Nucleus accumbens (tissue), 56 donors: Measurements from ENCODE around the gene HCN2.
"Not testable (repeated sequence)": the region's sequence is repeated elsewhere in the genome, so short reads cannot be mapped to it uniquely, and the experiment has no call there.

Experiments used
- DNase-seq, 56 donors: peaks; one replicate each; lab custom pipeline; 2025; lab: John Stamatoyannopoulos, UW

HCN2 gene

GRCh38 chr19:617551-618246 lies 28.0 kb downstream of the HCN2 start:
- DNase-seq: peak in 1 of 56 donors; percentile 16

- DNase-seq: no peak
Observed at GRCh38 chr19:618247-618619, 28.6 kb downstream of the HCN2 start.

- DNase-seq: no peak
Observed at GRCh38 chr19:618674-619285, 29.1 kb downstream of the HCN2 start.

- DNase-seq: no peak
Observed at GRCh38 chr19:619286-620002, 29.8 kb downstream of the HCN2 start.

GRCh38 chr19:620166-620862 lies 30.6 kb downstream of the HCN2 start:
- no peak for DNase-seq

GRCh38 chr19:621191-621590 lies 31.5 kb downstream of the HCN2 start:
- DNase-seq: not testable (repeated sequence)

- no peak for DNase-seq
Observed at GRCh38 chr19:621819-622218, 32.1 kb downstream of the HCN2 start.

GRCh38 chr19:622666-623065 lies 33.0 kb downstream of the HCN2 start:
- DNase-seq: no peak

GRCh38 chr19:623175-623916 lies 33.7 kb downstream of the HCN2 start:
- DNase-seq: no peak

- no peak for DNase-seq
Observed at GRCh38 chr19:623974-624373, 34.3 kb downstream of the HCN2 start.

- no peak for DNase-seq
Observed at GRCh38 chr19:624433-625109, 34.9 kb downstream of the HCN2 start.

- peak in 1 of 56 donors; percentile 11 for DNase-seq
Observed at GRCh38 chr19:625257-625656, 35.6 kb downstream of the HCN2 start.

- not testable (repeated sequence) for DNase-seq
Observed at GRCh38 chr19:626566-626965, 36.9 kb downstream of the HCN2 start.

GRCh38 chr19:628168-628567 lies 38.5 kb downstream of the HCN2 start:
- no peak for DNase-seq

GRCh38 chr19:629515-629914 lies 39.8 kb downstream of the HCN2 start:
- DNase-seq: not testable (repeated sequence)

GRCh38 chr19:629961-630714 lies 40.5 kb downstream of the HCN2 start:
- DNase-seq: no peak

GRCh38 chr19:632579-633067 lies 42.9 kb downstream of the HCN2 start:
- no peak for DNase-seq

- peak; percentile 85 to 98 (median 94) for DNase-seq
Observed at GRCh38 chr19:633068-633785, 43.5 kb downstream of the HCN2 start, which contains the start of gene POLRMT. Gene POLRMT (minus strand): TSS chr19:633537. CDS start chr19:633512, 25 bp downstream.
